Endodermal cell (in vitro differentiated cells): ENCODE measurements around the gene SOX11. TPM values are rescaled to one million over a fixed set of nuclear protein-coding genes. Genes with fewer than 3 reads are reported as not detected.

Experiments used
- DNase-seq: peaks from one replicate; pipeline ENCODE4 v3.0.0-alpha.2; 2017
- H3K27ac ChIP-seq: 2 replicates; pipeline ENCODE4 v1.5.1; 2013; ENCODE audit warnings: mild to moderate bottlenecking, low read depth, low read length, moderate library complexity
- H3K27me3 ChIP-seq: 2 replicates; pipeline ENCODE4 v1.6.1; 2013; ENCODE audit warnings: mild to moderate bottlenecking, low read length, moderate library complexity; ENCODE audit not compliant: insufficient read depth, control insufficient read depth, poor library complexity, severe bottlenecking
- H3K36me3 ChIP-seq: 2 replicates; pipeline ENCODE4 v1.7.0; 2013; ENCODE audit warnings: mild to moderate bottlenecking, low read length, moderate library complexity; ENCODE audit not compliant: control insufficient read depth, insufficient read depth
- H3K4me1 ChIP-seq: one replicate; pipeline ENCODE4 v1.7.0; 2013; ENCODE audit warnings: low read length; ENCODE audit not compliant: control insufficient read depth, insufficient read depth
- H3K4me3 ChIP-seq: 2 replicates; pipeline ENCODE4 v1.5.1; 2013; ENCODE audit warnings: mild to moderate bottlenecking, low read length, moderate library complexity
- H3K9ac ChIP-seq: 2 replicates; pipeline ENCODE4 v1.6.1; 2013; ENCODE audit warnings: mild to moderate bottlenecking, low read length, moderate library complexity; ENCODE audit not compliant: poor library complexity, severe bottlenecking; ENCODE audit errors: extremely low read depth
- H3K9me3 ChIP-seq: 2 replicates; pipeline ENCODE4 v1.6.1; 2013; ENCODE audit warnings: mild to moderate bottlenecking, low read length, moderate library complexity; ENCODE audit not compliant: control insufficient read depth
- H3K27ac Mint-ChIP-seq: 2 replicates; pipeline ENCODE4 v1.8.0; 2020; ENCODE audit warnings: mixed read lengths
- H3K27me3 Mint-ChIP-seq: 2 replicates; pipeline ENCODE4 v1.8.0; 2021; ENCODE audit warnings: mild to moderate bottlenecking, mixed read lengths; ENCODE audit not compliant: insufficient read depth
- H3K36me3 Mint-ChIP-seq: 2 replicates; pipeline ENCODE4 v1.8.0; 2020; ENCODE audit warnings: low read depth, mixed read lengths
- H3K4me1 Mint-ChIP-seq: 2 replicates; pipeline ENCODE4 v1.8.0; 2020; ENCODE audit warnings: mixed read lengths
- H3K4me3 Mint-ChIP-seq: 2 replicates; pipeline ENCODE4 v1.8.0; 2020; ENCODE audit warnings: mild to moderate bottlenecking, moderate library complexity, mixed read lengths
- H3K9me3 Mint-ChIP-seq: 2 replicates; pipeline ENCODE4 v1.8.0; 2020; ENCODE audit warnings: mild to moderate bottlenecking, mixed read lengths
- WGBS, 2 experiments: methylation state at CpG; one replicate each; pipeline versions ENCODE4 v1.1.5 to v1.1.7; 2013; ENCODE audit warnings: missing lambda C conversion rate in 2 of 2, mixed read lengths in 1 of 2; ENCODE audit not compliant: insufficient coverage in 1 of 2, insufficient read length in 1 of 2; 5-methylcytosine and 5-hydroxymethylcytosine counted together
- total RNA-seq, 2 donors: library from RNA; stranded (reverse); fragmentation: NEBNext Ultra II Directional in 1 of 2; extraction: Animal tissue kit (Norgen Biotek cat#: 25700) in 1 of 2; gene quantifications; 2 replicates in 1 of 2; 3 replicates in 1 of 2; pipeline ENCODE4 v1.2.1, GENCODE V29; 2021
- TF ChIP-seq, protein P1 (sequence below): fragments of 200-600 bp; sonication (generic); conservative IDR thresholded peaks from 2 replicates; pipeline ENCODE4 v1.5.0; 2021; ENCODE audit warnings: antibody characterized with exemption, mild to moderate bottlenecking

Gene SOX11
- total RNA-seq, 2 donors from 2014 or later = 35.9 to 48.9 TPM

DNA sequence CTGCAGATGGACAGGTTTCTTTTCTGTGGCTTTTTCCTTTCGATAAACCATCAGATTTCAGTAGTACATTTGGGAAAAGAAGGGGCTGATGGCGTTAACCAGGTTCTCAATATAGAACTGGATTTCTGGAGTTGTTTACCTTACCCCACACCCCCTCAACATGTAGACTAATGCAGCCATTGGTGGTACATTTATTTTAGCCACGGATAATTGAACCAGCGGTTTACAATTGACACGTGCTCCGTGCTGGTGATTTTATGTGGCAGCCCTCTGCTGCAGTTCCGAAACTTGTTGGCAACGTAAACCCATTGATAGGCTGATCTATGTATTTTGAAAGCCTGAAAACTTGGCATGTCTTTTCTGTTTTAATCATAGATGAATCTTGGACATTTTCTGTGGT, 5.4 kb downstream of the SOX11 start:
- 17 to 18% methylated on average over 6 to 8 of the region's 8 CpGs for WGBS, 2 experiments
- Mint-ChIP-seq H3K36me3 (peaks cover under 1% of the 10 kb centered on the region), H3K27ac (no peak overlapping the region), H3K27me3 (peaks cover 14% of the 10 kb centered on the region), H3K9me3 (no peaks in the 10 kb centered on the region), H3K4me3 (peak overlapping the region; percentile 94), H3K4me1 (peaks cover 25% of the 10 kb centered on the region)
- Histone ChIP-seq H3K27me3 (no peaks in the 10 kb centered on the region), H3K9ac (no peak overlapping the region), H3K4me1 (peaks cover 4% of the 10 kb centered on the region), H3K36me3 (peaks cover 30% of the 10 kb centered on the region), H3K4me3 (peak overlapping the region; percentile 99), H3K9me3 (no peaks in the 10 kb centered on the region), H3K27ac (no peak overlapping the region)
- no peak for DNase-seq
- TF ChIP-seq, protein P1, sequence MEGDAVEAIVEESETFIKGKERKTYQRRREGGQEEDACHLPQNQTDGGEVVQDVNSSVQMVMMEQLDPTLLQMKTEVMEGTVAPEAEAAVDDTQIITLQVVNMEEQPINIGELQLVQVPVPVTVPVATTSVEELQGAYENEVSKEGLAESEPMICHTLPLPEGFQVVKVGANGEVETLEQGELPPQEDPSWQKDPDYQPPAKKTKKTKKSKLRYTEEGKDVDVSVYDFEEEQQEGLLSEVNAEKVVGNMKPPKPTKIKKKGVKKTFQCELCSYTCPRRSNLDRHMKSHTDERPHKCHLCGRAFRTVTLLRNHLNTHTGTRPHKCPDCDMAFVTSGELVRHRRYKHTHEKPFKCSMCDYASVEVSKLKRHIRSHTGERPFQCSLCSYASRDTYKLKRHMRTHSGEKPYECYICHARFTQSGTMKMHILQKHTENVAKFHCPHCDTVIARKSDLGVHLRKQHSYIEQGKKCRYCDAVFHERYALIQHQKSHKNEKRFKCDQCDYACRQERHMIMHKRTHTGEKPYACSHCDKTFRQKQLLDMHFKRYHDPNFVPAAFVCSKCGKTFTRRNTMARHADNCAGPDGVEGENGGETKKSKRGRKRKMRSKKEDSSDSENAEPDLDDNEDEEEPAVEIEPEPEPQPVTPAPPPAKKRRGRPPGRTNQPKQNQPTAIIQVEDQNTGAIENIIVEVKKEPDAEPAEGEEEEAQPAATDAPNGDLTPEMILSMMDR = no peak

DNA sequence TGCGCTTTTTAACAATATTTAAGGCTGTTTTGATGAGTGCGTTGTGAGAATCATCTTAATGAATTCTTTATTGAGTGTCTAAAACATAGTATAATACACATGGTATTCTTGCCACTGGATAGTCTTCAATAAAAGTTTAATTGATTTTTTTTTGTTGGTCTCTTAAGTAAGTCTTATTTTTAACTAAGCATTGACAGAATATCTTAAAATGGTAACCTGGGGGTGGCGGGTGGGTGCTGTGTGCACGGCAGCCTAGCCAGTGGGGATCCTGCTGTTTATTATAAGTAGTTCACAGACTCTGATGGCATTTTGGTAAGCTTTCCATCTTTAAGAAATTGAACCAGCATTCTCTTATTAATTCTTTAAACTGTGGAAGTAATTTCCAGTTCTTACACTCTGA, 6.0 kb downstream of the SOX11 start:
- no peak overlapping the region for H3K27ac Mint-ChIP-seq
- H3K4me3 Mint-ChIP-seq = peak overlapping the region; percentile 94
- H3K36me3 Mint-ChIP-seq = peaks cover 6% of the 10 kb centered on the region
- peak overlapping the region; percentile 99 for H3K4me3 ChIP-seq
- TF ChIP-seq, protein P1 = no peak
- no peaks in the 10 kb centered on the region for H3K9me3 Mint-ChIP-seq
- H3K27ac ChIP-seq = no peak overlapping the region
- no peak for DNase-seq
- 65 to 80% methylated on average over 1 to 4 of the region's 4 CpGs for WGBS, 2 experiments
- no peak overlapping the region for H3K9ac ChIP-seq
- H3K4me1 ChIP-seq = peaks cover 4% of the 10 kb centered on the region
- peaks cover 25% of the 10 kb centered on the region for H3K4me1 Mint-ChIP-seq
- no peaks in the 10 kb centered on the region for H3K27me3 ChIP-seq
- H3K27me3 Mint-ChIP-seq = peaks cover 11% of the 10 kb centered on the region
- peaks cover 30% of the 10 kb centered on the region for H3K36me3 ChIP-seq
- H3K9me3 ChIP-seq = no peaks in the 10 kb centered on the region

DNA sequence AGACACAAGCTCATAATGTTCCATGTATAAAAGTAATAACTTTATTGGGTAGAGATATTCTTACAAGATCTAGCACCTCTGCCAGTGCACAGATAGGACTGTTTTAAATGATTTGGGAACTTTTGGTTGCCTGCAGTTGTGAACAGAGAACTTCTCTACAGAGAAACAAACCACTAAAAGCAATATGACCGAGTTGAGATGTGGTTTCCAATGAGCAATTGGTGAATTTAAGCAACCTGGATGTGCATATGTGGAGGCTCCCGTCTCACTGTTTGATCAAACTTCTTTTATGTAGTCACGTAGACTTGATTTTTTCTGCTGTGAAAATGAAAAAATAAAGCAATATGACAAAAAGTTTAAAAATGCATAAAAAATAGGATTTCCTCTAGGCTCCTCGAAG, 7.8 kb downstream of the SOX11 start:
- peaks cover 6% of the 10 kb centered on the region for H3K36me3 Mint-ChIP-seq
- H3K36me3 ChIP-seq = peaks cover 30% of the 10 kb centered on the region
- no peak overlapping the region for H3K27ac ChIP-seq
- no peaks in the 10 kb centered on the region for H3K27me3 ChIP-seq
- H3K4me1 ChIP-seq = peaks cover 4% of the 10 kb centered on the region
- H3K4me3 Mint-ChIP-seq = no peak overlapping the region
- no peak overlapping the region for H3K27ac Mint-ChIP-seq
- peaks cover 18% of the 10 kb centered on the region for H3K4me1 Mint-ChIP-seq
- H3K9ac ChIP-seq = no peak overlapping the region
- WGBS, 2 experiments = 90 to 100% methylated on average over 3 to 4 of the region's 4 CpGs
- peaks cover 7% of the 10 kb centered on the region for H3K27me3 Mint-ChIP-seq
- DNase-seq = no peak
- no peaks in the 10 kb centered on the region for H3K9me3 ChIP-seq
- TF ChIP-seq, protein P1 = no peak
- H3K9me3 Mint-ChIP-seq = no peaks in the 10 kb centered on the region
- H3K4me3 ChIP-seq = no peak overlapping the region
